Activated CD8-positive, alpha-beta T cell treated with anti-CD3 and anti-CD28 coated beads for 36 hours (primary cell): ENCODE results near the gene ATP13A5. TPM values are rescaled to one million over a fixed set of nuclear protein-coding genes. Genes with fewer than 3 reads are reported as not detected.

ENCODE experiments used
- ATAC-seq: fragments of 200-7000 bp; cut with Tn5 transposase; one replicate; pipeline ENCODE4 v1.10.0; 2021; ENCODE audit warnings: mild to moderate bottlenecking, moderate library complexity
- CTCF ChIA-PET: fragments of 350-600 bp; sonication (Branson Sonifier 250); formaldehyde crosslinking; loops from one replicate; lab custom pipeline; 2021; ENCODE audit warnings: antibody characterized with exemption; lab: Charles Lee
- POLR2A ChIA-PET: fragments of 350-600 bp; sonication (Branson Sonifier 250); formaldehyde crosslinking; loops from one replicate; lab custom pipeline; 2021; ENCODE audit warnings: antibody characterized with exemption; lab: Charles Lee
- DNase-seq: peaks from one replicate; pipeline ENCODE4 v3.0.0-alpha.2; 2020
- H3K27ac Mint-ChIP-seq: one replicate; pipeline ENCODE4 v1.8.0; 2021; ENCODE audit warnings: mild to moderate bottlenecking, mixed read lengths
- H3K27me3 Mint-ChIP-seq: one replicate; pipeline ENCODE4 v1.8.0; 2021; ENCODE audit warnings: mixed read lengths
- H3K36me3 Mint-ChIP-seq: one replicate; pipeline ENCODE4 v1.8.0; 2021; ENCODE audit warnings: low read depth, mixed read lengths
- H3K4me1 Mint-ChIP-seq: one replicate; pipeline ENCODE4 v1.8.0; 2021; ENCODE audit warnings: low read depth, mixed read lengths
- H3K4me3 Mint-ChIP-seq: one replicate; pipeline ENCODE4 v1.8.0; 2021; ENCODE audit warnings: mild to moderate bottlenecking, moderate library complexity, mixed read lengths
- H3K9me3 Mint-ChIP-seq: one replicate; pipeline ENCODE4 v1.8.0; 2021; ENCODE audit warnings: mixed read lengths
- CTCF ChIP-seq: fragments of 200-600 bp; IDR thresholded peaks from one replicate; pipeline ENCODE4 v1.8.0; 2022; ENCODE audit warnings: antibody characterized with exemption, mild to moderate bottlenecking
- intact Hi-C: fragments of 100-400 bp; cut with micrococcal nuclease; formaldehyde crosslinking; loops from one replicate; pipeline ENCODE4 v1.10.0; 2022
- total RNA-seq, 2 experiments: library from RNA; stranded (reverse); gene quantifications; one replicate each; pipeline ENCODE4 v1.2.3, GENCODE V29; 2021

ATP13A5 gene
- not detected for total RNA-seq

GRCh38 chr3:193378706-193379105, at the start of gene ATP13A5:
ATP13A5 (minus strand) TSS chr3:193378753; CDS start chr3:193378725, 28 bp downstream.
- ATAC-seq = no peak
- intact Hi-C loops = no loop called here
- H3K27me3 Mint-ChIP-seq = peaks cover 11% of the 10 kb centered on the region
- H3K9me3 Mint-ChIP-seq = no peaks in the 10 kb centered on the region
- no peak for TF ChIP-seq CTCF
- no peak within 1 kb of the TSS for H3K27ac Mint-ChIP-seq
- POLR2A ChIA-PET = no interaction called here
- H3K36me3 Mint-ChIP-seq = no peaks in the 10 kb centered on the region
- H3K4me3 Mint-ChIP-seq = no peak within 1 kb of the TSS
- H3K4me1 Mint-ChIP-seq = no peaks in the 10 kb centered on the region
- CTCF ChIA-PET = no interaction called here
- no peak for DNase-seq

- ChIA-PET POLR2A (no interaction called here), CTCF (no interaction called here)
- Mint-ChIP-seq H3K27me3 (peaks cover 1% of the 10 kb centered on the region), H3K9me3 (peaks cover 16% of the 10 kb centered on the region), H3K36me3 (peaks cover 17% of the 10 kb centered on the region), H3K27ac (no peak overlapping the region), H3K4me1 (no peaks in the 10 kb centered on the region), H3K4me3 (no peak overlapping the region)
- TF ChIP-seq CTCF = no peak
- no peak for ATAC-seq
- intact Hi-C loops = no loop called here
- no peak for DNase-seq
These were observed 40.2 kb upstream of the ATP13A5 start for GRCh38 chr3:193418576-193419373.

GRCh38 chr3:193416629-193417028, 38.1 kb upstream of the ATP13A5 start:
- POLR2A ChIA-PET = no interaction called here
- H3K36me3 Mint-ChIP-seq = peaks cover 21% of the 10 kb centered on the region
- no peak for TF ChIP-seq CTCF
- H3K27ac Mint-ChIP-seq = no peak overlapping the region
- DNase-seq (no peak), ATAC-seq (no peak)
- CTCF ChIA-PET = interaction anchor here (0.7 kb wide), 1 partner anchor 28 kb away, joined by 3 read pairs; no protein-coding TSS in a partner anchor
- H3K27me3 Mint-ChIP-seq = peaks cover 1% of the 10 kb centered on the region
- no peak overlapping the region for H3K4me3 Mint-ChIP-seq
- no peaks in the 10 kb centered on the region for H3K4me1 Mint-ChIP-seq
- peaks cover 17% of the 10 kb centered on the region for H3K9me3 Mint-ChIP-seq
- intact Hi-C loops = no loop called here

GRCh38 chr3:193407688-193408087, 29.1 kb upstream of the ATP13A5 start:
- TF ChIP-seq CTCF = no peak
- Mint-ChIP-seq H3K9me3 (no peaks in the 10 kb centered on the region), H3K27ac (no peak overlapping the region), H3K36me3 (peaks cover 2% of the 10 kb centered on the region), H3K4me1 (no peaks in the 10 kb centered on the region), H3K4me3 (no peak overlapping the region), H3K27me3 (no peaks in the 10 kb centered on the region)
- DNase-seq = no peak
- ChIA-PET CTCF (no interaction called here), POLR2A (no interaction called here)
- intact Hi-C loops = no loop called here
- no peak for ATAC-seq

- Mint-ChIP-seq H3K27me3 (no peaks in the 10 kb centered on the region), H3K4me1 (no peaks in the 10 kb centered on the region), H3K27ac (no peak overlapping the region), H3K9me3 (no peaks in the 10 kb centered on the region), H3K36me3 (peaks cover 2% of the 10 kb centered on the region), H3K4me3 (no peak overlapping the region)
- intact Hi-C loops = no loop called here
- DNase-seq (no peak), ATAC-seq (no peak)
- CTCF ChIA-PET = no interaction called here
- POLR2A ChIA-PET = no interaction called here
- TF ChIP-seq CTCF = no peak
These were observed 28.6 kb upstream of the ATP13A5 start for GRCh38 chr3:193407112-193407511.
